ENCODE results near the gene VKORC1L1. TPM values are rescaled to one million over a fixed set of nuclear protein-coding genes. Genes with fewer than 3 reads are reported as not detected.
"Not testable (repeated sequence)": the region's sequence is repeated elsewhere in the genome, so short reads cannot be mapped to it uniquely, and the experiment has no call there.

Gene VKORC1L1
- polyA plus RNA-seq, 1 donor from 2014 or later, result 18.2 TPM

DNA sequence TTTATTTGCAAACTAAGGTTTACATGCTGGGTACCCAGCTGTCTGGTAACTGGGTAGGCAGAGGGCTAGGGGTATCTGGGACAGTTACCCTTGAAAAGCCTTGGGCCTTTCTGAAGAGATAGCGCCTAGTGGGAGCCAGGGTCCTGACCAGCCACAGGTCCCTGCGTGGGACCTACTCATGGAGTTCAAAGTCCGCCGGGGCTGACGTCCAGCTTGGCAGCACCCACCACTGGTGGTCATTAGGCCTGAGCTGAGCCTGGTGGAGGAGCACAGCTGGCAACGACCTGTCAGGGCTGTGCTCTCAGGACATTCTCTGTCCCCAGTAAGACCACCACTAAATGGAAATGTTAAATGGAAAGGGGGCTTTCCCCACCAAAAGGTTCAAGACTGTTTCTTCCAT is 89.2 kb downstream of the VKORC1L1 start:
- peaks cover 8% of the 10 kb centered on the region for H3K36me3 ChIP-seq (ENCODE audit: insufficient read depth, low read length)
- no peaks in the 10 kb centered on the region for H3K9me3 ChIP-seq (ENCODE audit: low read length)

GRCh38 chr7:65964671-65965070 is 91.8 kb downstream of the VKORC1L1 start:
- not testable (repeated sequence) for H3K9ac ChIP-seq (ENCODE audit: low read length); H3K36me3 ChIP-seq (ENCODE audit: insufficient read depth, low read length); H3K4me3 ChIP-seq (ENCODE audit: low read length); H3F3A ChIP-seq (ENCODE audit: insufficient read depth, low read length, poor library complexity, severe bottlenecking); H4K20me1 ChIP-seq (ENCODE audit: insufficient read depth); H2AFZ ChIP-seq (ENCODE audit: low read depth, low read length); H3K9me3 ChIP-seq (ENCODE audit: low read length); H3K4me2 ChIP-seq (ENCODE audit: low read length); H3K79me2 ChIP-seq (replicated peaks; ENCODE audit: insufficient read depth, low read length); H3K9me2 ChIP-seq (ENCODE audit: insufficient read depth, low read length); H3K27me3 ChIP-seq (ENCODE audit: insufficient read depth, low read depth, low read length); H3K27ac ChIP-seq (ENCODE audit: low read length)

More for the DNA sequence above, 89.2 kb downstream of the VKORC1L1 start:
- TF ChIP-seq SMC3 (conservative IDR thresholded peaks at IDR 0.05; ENCODE audit: poor library complexity) (no peak), RAD21 (conservative IDR thresholded peaks at IDR 0.05) (no peak), TAF1 (IDR thresholded peaks at IDR 0.05; ENCODE audit: low read depth) (no peak), EZH2 (IDR thresholded peaks at IDR 0.05; ENCODE audit: borderline replicate concordance, insufficient read depth, low read length, poor library complexity, severe bottlenecking) (no peak), POLR2AphosphoS5 (IDR thresholded peaks at IDR 0.05) (no peak)
- TF ChIP-seq, protein P1, sequence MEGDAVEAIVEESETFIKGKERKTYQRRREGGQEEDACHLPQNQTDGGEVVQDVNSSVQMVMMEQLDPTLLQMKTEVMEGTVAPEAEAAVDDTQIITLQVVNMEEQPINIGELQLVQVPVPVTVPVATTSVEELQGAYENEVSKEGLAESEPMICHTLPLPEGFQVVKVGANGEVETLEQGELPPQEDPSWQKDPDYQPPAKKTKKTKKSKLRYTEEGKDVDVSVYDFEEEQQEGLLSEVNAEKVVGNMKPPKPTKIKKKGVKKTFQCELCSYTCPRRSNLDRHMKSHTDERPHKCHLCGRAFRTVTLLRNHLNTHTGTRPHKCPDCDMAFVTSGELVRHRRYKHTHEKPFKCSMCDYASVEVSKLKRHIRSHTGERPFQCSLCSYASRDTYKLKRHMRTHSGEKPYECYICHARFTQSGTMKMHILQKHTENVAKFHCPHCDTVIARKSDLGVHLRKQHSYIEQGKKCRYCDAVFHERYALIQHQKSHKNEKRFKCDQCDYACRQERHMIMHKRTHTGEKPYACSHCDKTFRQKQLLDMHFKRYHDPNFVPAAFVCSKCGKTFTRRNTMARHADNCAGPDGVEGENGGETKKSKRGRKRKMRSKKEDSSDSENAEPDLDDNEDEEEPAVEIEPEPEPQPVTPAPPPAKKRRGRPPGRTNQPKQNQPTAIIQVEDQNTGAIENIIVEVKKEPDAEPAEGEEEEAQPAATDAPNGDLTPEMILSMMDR (IDR thresholded peaks at IDR 0.05; ENCODE audit: poor library complexity, severe bottlenecking), result no peak
- Histone ChIP-seq H3K27me3 (ENCODE audit: insufficient read depth, low read depth, low read length) (no peaks in the 10 kb centered on the region), H3K4me2 (ENCODE audit: low read length) (no peak overlapping the region), H3F3A (ENCODE audit: insufficient read depth, low read length, poor library complexity, severe bottlenecking) (no peaks in the 10 kb centered on the region), H3K9ac (ENCODE audit: low read length) (no peak overlapping the region), H4K20me1 (ENCODE audit: insufficient read depth) (no peaks in the 10 kb centered on the region), H3K27ac (ENCODE audit: low read length) (no peak overlapping the region), H3K9me2 (ENCODE audit: insufficient read depth, low read length) (no peaks in the 10 kb centered on the region), H3K4me3 (ENCODE audit: low read length) (no peak overlapping the region), H2AFZ (ENCODE audit: low read depth, low read length) (no peak overlapping the region), H3K79me2 (replicated peaks; ENCODE audit: insufficient read depth, low read length) (no peaks in the 10 kb centered on the region)

- Histone ChIP-seq H4K20me1 (ENCODE audit: insufficient read depth) (no peaks in the 10 kb centered on the region), H3K79me2 (replicated peaks; ENCODE audit: insufficient read depth, low read length) (no peaks in the 10 kb centered on the region), H3K36me3 (ENCODE audit: insufficient read depth, low read length) (no peaks in the 10 kb centered on the region), H3K4me3 (ENCODE audit: low read length) (no peak overlapping the region), H3F3A (ENCODE audit: insufficient read depth, low read length, poor library complexity, severe bottlenecking) (no peaks in the 10 kb centered on the region), H3K27me3 (ENCODE audit: insufficient read depth, low read depth, low read length) (no peaks in the 10 kb centered on the region), H3K9me3 (ENCODE audit: low read length) (no peaks in the 10 kb centered on the region), H3K9me2 (ENCODE audit: insufficient read depth, low read length) (no peaks in the 10 kb centered on the region), H3K9ac (ENCODE audit: low read length) (no peak overlapping the region), H3K4me2 (ENCODE audit: low read length) (no peak overlapping the region), H3K27ac (ENCODE audit: low read length) (no peak overlapping the region), H2AFZ (ENCODE audit: low read depth, low read length) (no peak overlapping the region)
- TF ChIP-seq, protein P2, sequence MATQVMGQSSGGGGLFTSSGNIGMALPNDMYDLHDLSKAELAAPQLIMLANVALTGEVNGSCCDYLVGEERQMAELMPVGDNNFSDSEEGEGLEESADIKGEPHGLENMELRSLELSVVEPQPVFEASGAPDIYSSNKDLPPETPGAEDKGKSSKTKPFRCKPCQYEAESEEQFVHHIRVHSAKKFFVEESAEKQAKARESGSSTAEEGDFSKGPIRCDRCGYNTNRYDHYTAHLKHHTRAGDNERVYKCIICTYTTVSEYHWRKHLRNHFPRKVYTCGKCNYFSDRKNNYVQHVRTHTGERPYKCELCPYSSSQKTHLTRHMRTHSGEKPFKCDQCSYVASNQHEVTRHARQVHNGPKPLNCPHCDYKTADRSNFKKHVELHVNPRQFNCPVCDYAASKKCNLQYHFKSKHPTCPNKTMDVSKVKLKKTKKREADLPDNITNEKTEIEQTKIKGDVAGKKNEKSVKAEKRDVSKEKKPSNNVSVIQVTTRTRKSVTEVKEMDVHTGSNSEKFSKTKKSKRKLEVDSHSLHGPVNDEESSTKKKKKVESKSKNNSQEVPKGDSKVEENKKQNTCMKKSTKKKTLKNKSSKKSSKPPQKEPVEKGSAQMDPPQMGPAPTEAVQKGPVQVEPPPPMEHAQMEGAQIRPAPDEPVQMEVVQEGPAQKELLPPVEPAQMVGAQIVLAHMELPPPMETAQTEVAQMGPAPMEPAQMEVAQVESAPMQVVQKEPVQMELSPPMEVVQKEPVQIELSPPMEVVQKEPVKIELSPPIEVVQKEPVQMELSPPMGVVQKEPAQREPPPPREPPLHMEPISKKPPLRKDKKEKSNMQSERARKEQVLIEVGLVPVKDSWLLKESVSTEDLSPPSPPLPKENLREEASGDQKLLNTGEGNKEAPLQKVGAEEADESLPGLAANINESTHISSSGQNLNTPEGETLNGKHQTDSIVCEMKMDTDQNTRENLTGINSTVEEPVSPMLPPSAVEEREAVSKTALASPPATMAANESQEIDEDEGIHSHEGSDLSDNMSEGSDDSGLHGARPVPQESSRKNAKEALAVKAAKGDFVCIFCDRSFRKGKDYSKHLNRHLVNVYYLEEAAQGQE (IDR thresholded peaks at IDR 0.05; ENCODE audit: borderline replicate concordance), result no peak
- TF ChIP-seq SMC3 (conservative IDR thresholded peaks at IDR 0.05; ENCODE audit: poor library complexity) (no peak), POLR2AphosphoS5 (IDR thresholded peaks at IDR 0.05) (no peak), MXI1 (conservative IDR thresholded peaks at IDR 0.05; ENCODE audit: poor library complexity, severe bottlenecking) (no peak), EZH2 (IDR thresholded peaks at IDR 0.05; ENCODE audit: borderline replicate concordance, insufficient read depth, low read length, poor library complexity, severe bottlenecking) (no peak), RAD21 (conservative IDR thresholded peaks at IDR 0.05) (no peak), EP300 (conservative IDR thresholded peaks at IDR 0.05; ENCODE audit: poor library complexity, severe bottlenecking) (no peak), TAF1 (IDR thresholded peaks at IDR 0.05; ENCODE audit: low read depth) (no peak)
- TF ChIP-seq, protein P1 (IDR thresholded peaks at IDR 0.05; ENCODE audit: poor library complexity, severe bottlenecking), result no peak
Measured at GRCh38 chr7:65966146-65966545, 93.3 kb downstream of the VKORC1L1 start.

Measured in neural cell (in vitro differentiated cells).